Fibroblast of mammary gland (primary cell): ENCODE data around the gene DNAAF5.

Experiments
- DNase-seq: peaks from one replicate; pipeline ENCODE4 v3.0.0-alpha.2; 2010; ENCODE audit warnings: low read depth
- H3K4me3 ChIP-seq: 2 replicates; pipeline ENCODE4 v1.5.1; 2011; ENCODE audit warnings: low read depth, mild to moderate bottlenecking, low read length, moderate library complexity; ENCODE audit not compliant: control insufficient read depth
- CTCF ChIP-seq: conservative IDR thresholded peaks from 2 replicates; pipeline ENCODE4 v1.5.1; 2011; ENCODE audit warnings: low read depth, low read length, inconsistent platforms; ENCODE audit not compliant: control insufficient read depth, insufficient read depth

The DNAAF5 gene

GRCh38 chr7:781186-781849 is 54.8 kb downstream of the DNAAF5 start:
- DNase-seq = no peak
- H3K4me3 ChIP-seq = no peak overlapping the region
- no peak for TF ChIP-seq CTCF

- H3K4me3 ChIP-seq = no peak overlapping the region
- DNase-seq = no peak
- TF ChIP-seq CTCF = no peak
These were observed 55.5 kb downstream of the DNAAF5 start for GRCh38 chr7:781936-782529.

GRCh38 chr7:782718-783449 is 56.4 kb downstream of the DNAAF5 start:
- H3K4me3 ChIP-seq = no peak overlapping the region
- no peak for TF ChIP-seq CTCF
- no peak for DNase-seq

- DNase-seq = no peak
- H3K4me3 ChIP-seq = no peak overlapping the region
- no peak for TF ChIP-seq CTCF
These were observed 57.3 kb downstream of the DNAAF5 start for GRCh38 chr7:783556-784490.

GRCh38 chr7:784971-785370 is 58.5 kb downstream of the DNAAF5 start:
- H3K4me3 ChIP-seq = no peak overlapping the region
- TF ChIP-seq CTCF = no peak

GRCh38 chr7:785416-785815 is 58.9 kb downstream of the DNAAF5 start:
- no peak for TF ChIP-seq CTCF
- no peak for DNase-seq
- H3K4me3 ChIP-seq = no peak overlapping the region

More at GRCh38 chr7:784971-785370, 58.5 kb downstream of the DNAAF5 start:
- no peak for DNase-seq
